Heart left ventricle (tissue), 16 donors: ENCODE data around the gene CFAP69. TPM values are rescaled to one million over a fixed set of nuclear protein-coding genes. Genes with fewer than 3 reads are reported as not detected.

Source experiments
- ATAC-seq, 4 donors: fragments of 200-7000 bp; cut with Tn5 transposase; one replicate each; pipeline ENCODE4 v1.9.1; 2020 to 2022; ENCODE audit warnings: moderate library complexity in 4 of 4, mild to moderate bottlenecking in 3 of 4, moderate number of reproducible peaks in 1 of 4
- DNase-seq, 5 donors: peaks; one replicate each; pipeline ENCODE4 v3.0.0-alpha.2; 2020
- H3K27ac ChIP-seq, 12 donors: fragments of 200-600 bp; sonication (generic) in 4 of 12; one replicate each; pipeline versions ENCODE4 v1.5.0 to v1.8.0; 2016 to 2022; ENCODE audit warnings: mild to moderate bottlenecking in 2 of 12
- H3K27me3 ChIP-seq, 9 donors: fragments of 200-600 bp; sonication (generic) in 2 of 9; one replicate each; pipeline versions ENCODE4 v1.5.1 to v1.8.0; 2016 to 2022; ENCODE audit warnings: mild to moderate bottlenecking in 3 of 9
- H3K36me3 ChIP-seq, 9 donors: fragments of 200-600 bp; sonication (generic) in 2 of 9; one replicate each; pipeline versions ENCODE4 v1.5.0 to v1.8.0; 2018 to 2022; ENCODE audit warnings: mild to moderate bottlenecking in 2 of 9
- H3K4me1 ChIP-seq, 12 donors: fragments of 200-600 bp; sonication (generic) in 4 of 12; one replicate each; pipeline versions ENCODE4 v1.5.0 to v1.8.0; 2016 to 2022; ENCODE audit warnings: mild to moderate bottlenecking in 3 of 12
- H3K4me3 ChIP-seq, 12 donors: fragments of 200-600 bp; sonication (generic) in 4 of 12; one replicate each; pipeline versions ENCODE4 v1.5.0 to v1.8.0; 2017 to 2022; ENCODE audit warnings: mild to moderate bottlenecking in 9 of 12, moderate library complexity in 4 of 12
- H3K9me3 ChIP-seq, 12 donors: fragments of 200-600 bp; sonication (generic) in 4 of 12; one replicate each; pipeline versions ENCODE4 v1.5.0 to v1.8.0; 2016 to 2022; ENCODE audit warnings: mild to moderate bottlenecking in 1 of 12
- CTCF ChIP-seq, 12 donors: fragments of 200-600 bp; sonication (generic) in 4 of 12; IDR thresholded peaks; one replicate each; pipeline versions ENCODE4 v1.5.0 to v1.8.0; 2018 to 2022; ENCODE audit warnings: antibody characterized with exemption in 12 of 12, mild to moderate bottlenecking in 5 of 12
- POLR2A ChIP-seq, 2 donors: fragments of 450-650 bp; IDR thresholded peaks; one replicate each; pipeline ENCODE4 v1.6.1; 2017; ENCODE audit warnings: antibody characterized with exemption in 2 of 2, mild to moderate bottlenecking in 2 of 2, moderate library complexity in 2 of 2
- WGBS, 4 donors: extraction: QIAGEN DNeasy Blood & Tissue Kit in 2 of 4; methylation state at CpG; one replicate each; pipeline versions ENCODE4 v1.1.5 to v1.1.7; 2013 to 2018; 5-methylcytosine and 5-hydroxymethylcytosine counted together
- intact Hi-C, 10 donors: fragments of 100-400 bp; cut with DNase I; formaldehyde crosslinking; loops; one replicate each; pipeline versions ENCODE4 v1.11.1 to v1.14.2; 2022
- polyA plus RNA-seq, 2 donors: library from polyadenylated mRNA; stranded (reverse); fragments of 200-250 nt; gene quantifications; one replicate each; pipeline ENCODE4 v1.2.3, GENCODE V29; 2013
- total RNA-seq, 9 donors: library from RNA; depleted of rRNA in 2 of 9; stranded (reverse); fragments of >200 nt in 2 of 9; fragmentation: NEBNext Ultra II Directional in 3 of 9; extraction: Animal tissue kit (Norgen Biotek cat#: 25700) in 3 of 9; gene quantifications; one replicate each; pipeline versions ENCODE4 v1.1.0 to v1.2.4, GENCODE V29; 2016 to 2023
- donor health status: ischemic (EF 13 %, LVEDD 7.1; RV severe dilation, severe dysfunction).
- donor health status: healthy with polysubstance abuse.
- donor health status: DM: no; HTN: yes; CAD: no.
- donor health status: DM: no; HTN: no; CAD: no.
- donor health status: ischemic (EF 25% LVEDD 6.9; RV normal size, moderate dysfunction).
- donor health status: ischemic (EF 25% LVEDD 5.7; RV mildly dilated, moderate dysfunction).
- donor health status: healthy.
- donor health status: DM: yes; HTN: yes; CAD: no.
- donor health status: ischemic (EF 35%, LVEDD 5.7; RV mildly dilated, moderate dysfunction).
- donor health status: nonischemic (EF 11% LVEDD 7.7; RV severe dilation, severe dysfunction).
- donor health status: DM: yes; HTN: yes; CAD: no.
- donor health status: PGD.
- donor health status: ischemic (EF 29% LVEDD 5.4; RV normal size, mild dysfunction).
- donor health status: nonischemic (EF 23%, LVEDD 6.1; RV moderate dilation, normal function).

The CFAP69 gene
- total and polyA plus RNA-seq, 11 donors: 1.0 to 4.5 (median 2.6) TPM

GRCh38 chr7:90238022-90238421 is 7.0 kb upstream of the CFAP69 start:
- TF ChIP-seq CTCF (IDR thresholded peaks at IDR 0.05) (no peak), POLR2A (IDR thresholded peaks at IDR 0.05) (no peak)
- 92 to 96% (median 95%) methylated on average over 2 of the region's 2 CpGs for WGBS, 4 donors
- Histone ChIP-seq H3K36me3 (peaks cover 0 to 7% (median 0%) of the 10 kb centered on the region in 9 donors), H3K27me3 (no peaks in the 10 kb centered on the region), H3K4me3 (no peak overlapping the region), H3K9me3 (no peaks in the 10 kb centered on the region), H3K4me1 (peaks cover 0 to 5% (median 0%) of the 10 kb centered on the region in 12 donors), H3K27ac (no peak overlapping the region)
- ATAC-seq (no peak), DNase-seq (no peak)
- intact Hi-C loops: no loop called here

GRCh38 chr7:90238583-90238982 is 6.4 kb upstream of the CFAP69 start:
- H3K27ac ChIP-seq: no peak overlapping the region
- TF ChIP-seq POLR2A (IDR thresholded peaks at IDR 0.05) (no peak), CTCF (IDR thresholded peaks at IDR 0.05) (no peak)
- ATAC-seq (no peak), DNase-seq (no peak)
- H3K27me3 ChIP-seq: no peaks in the 10 kb centered on the region
- H3K4me1 ChIP-seq: peaks cover 0 to 5% (median 0%) of the 10 kb centered on the region in 12 donors
- H3K36me3 ChIP-seq: peaks cover 0 to 2% (median 0%) of the 10 kb centered on the region in 9 donors
- no peaks in the 10 kb centered on the region for H3K9me3 ChIP-seq
- WGBS, 4 donors: 61 to 89% (median 78%) methylated on average over 1 of the region's 1 CpG
- H3K4me3 ChIP-seq: no peak overlapping the region
- intact Hi-C loops: no loop called here

GRCh38 chr7:90239050-90239449 is 5.9 kb upstream of the CFAP69 start:
- no peak for TF ChIP-seq POLR2A (IDR thresholded peaks at IDR 0.05)
- no peak for TF ChIP-seq CTCF (IDR thresholded peaks at IDR 0.05)
- H3K4me1 ChIP-seq: peaks cover 0 to 5% (median 0%) of the 10 kb centered on the region in 12 donors
- peaks cover 0 to 2% (median 0%) of the 10 kb centered on the region in 9 donors for H3K36me3 ChIP-seq
- no peaks in the 10 kb centered on the region for H3K9me3 ChIP-seq
- ATAC-seq: no peak
- H3K4me3 ChIP-seq: no peak overlapping the region
- WGBS, 4 donors: 54 to 81% (median 68%) methylated on average over 3 of the region's 3 CpGs
- no peak for DNase-seq
- no peak overlapping the region for H3K27ac ChIP-seq
- H3K27me3 ChIP-seq: no peaks in the 10 kb centered on the region
- intact Hi-C loops: no loop called here

GRCh38 chr7:90239625-90240228 is 5.2 kb upstream of the CFAP69 start:
- H3K36me3 ChIP-seq: peaks cover 0 to 1% (median 0%) of the 10 kb centered on the region in 9 donors
- intact Hi-C loops: loop anchor here in 2 of 10 donors (10.0 kb wide), 2 partner anchors 75 to 185 kb away; no protein-coding TSS in a partner anchor
- TF ChIP-seq POLR2A (IDR thresholded peaks at IDR 0.05): no peak
- no peak for TF ChIP-seq CTCF (IDR thresholded peaks at IDR 0.05)
- no peaks in the 10 kb centered on the region for H3K27me3 ChIP-seq
- DNase-seq: no peak
- no peaks in the 10 kb centered on the region for H3K9me3 ChIP-seq
- 74 to 81% (median 77%) methylated on average over 9 of the region's 9 CpGs for WGBS, 4 donors
- no peak overlapping the region for H3K4me3 ChIP-seq
- H3K4me1 ChIP-seq: peaks cover 0 to 10% (median 1%) of the 10 kb centered on the region in 12 donors
- no peak overlapping the region for H3K27ac ChIP-seq
- no peak for ATAC-seq
